22Rv1 (cell line): ENCODE results near the gene NCOR2.

Experiments
- H3K27ac ChIP-seq: fragments of 450-650 bp; 2 replicates; pipeline ENCODE4 v1.5.1; 2017
- CTCF ChIP-seq: fragments of 450-650 bp; IDR thresholded peaks from 2 replicates; pipeline ENCODE4 v1.5.1; 2017; ENCODE audit warnings: mild to moderate bottlenecking
- ZFX ChIP-seq: fragments of 450-650 bp; IDR thresholded peaks from 2 replicates; pipeline ENCODE4 v1.6.1; 2017; ENCODE audit warnings: antibody characterized with exemption, borderline replicate concordance

The NCOR2 gene

GRCh38 chr12:124530637-124531263 lies 36.7 kb downstream of the NCOR2 start:
- TF ChIP-seq CTCF (no peak), ZFX (no peak)
- no peak overlapping the region for H3K27ac ChIP-seq

GRCh38 chr12:124529565-124530276 lies 37.7 kb downstream of the NCOR2 start:
- no peak overlapping the region for H3K27ac ChIP-seq
- no peak for TF ChIP-seq CTCF
- TF ChIP-seq ZFX: no peak

GRCh38 chr12:124527861-124528561 lies 39.4 kb downstream of the NCOR2 start:
- TF ChIP-seq ZFX (no peak), CTCF (no peak)
- H3K27ac ChIP-seq: no peak overlapping the region

- H3K27ac ChIP-seq: no peak overlapping the region
- no peak for TF ChIP-seq CTCF
- no peak for TF ChIP-seq ZFX
Observed at GRCh38 chr12:124525927-124526692, 41.3 kb downstream of the NCOR2 start.

GRCh38 chr12:124525455-124525854 lies 42.0 kb downstream of the NCOR2 start:
- TF ChIP-seq ZFX (no peak), CTCF (no peak)
- H3K27ac ChIP-seq: no peak overlapping the region

- H3K27ac ChIP-seq: no peak overlapping the region
- TF ChIP-seq ZFX (no peak), CTCF (no peak)
Observed at GRCh38 chr12:124524231-124524925, 43.0 kb downstream of the NCOR2 start.
